ENCODE data around the gene CR1L. TPM values are rescaled to one million over a fixed set of nuclear protein-coding genes. Genes with fewer than 3 reads are reported as not detected.
A peak's percentile ranks its signal among the peaks of the same experiment; 100 is the strongest.
"Not testable (repeated sequence)": the region's sequence is repeated elsewhere in the genome, so short reads cannot be mapped to it uniquely, and the experiment has no call there.

The CR1L gene
- not detected for polyA plus RNA-seq (ENCODE audit: insufficient read length)

- DNase-seq: peak; percentile 78
Measured at GRCh38 chr1:207644852-207645634, at the start of gene CR1L. Gene CR1L, plus strand, starts transcription at chr1:207645133. Its CDS starts 101 bp downstream, at chr1:207645234.

- no peak for DNase-seq
Measured at GRCh38 chr1:207603777-207604176, 41.2 kb upstream of the CR1L start.

GRCh38 chr1:207605444-207606361 lies 39.2 kb upstream of the CR1L start:
- no peak for DNase-seq

DNA sequence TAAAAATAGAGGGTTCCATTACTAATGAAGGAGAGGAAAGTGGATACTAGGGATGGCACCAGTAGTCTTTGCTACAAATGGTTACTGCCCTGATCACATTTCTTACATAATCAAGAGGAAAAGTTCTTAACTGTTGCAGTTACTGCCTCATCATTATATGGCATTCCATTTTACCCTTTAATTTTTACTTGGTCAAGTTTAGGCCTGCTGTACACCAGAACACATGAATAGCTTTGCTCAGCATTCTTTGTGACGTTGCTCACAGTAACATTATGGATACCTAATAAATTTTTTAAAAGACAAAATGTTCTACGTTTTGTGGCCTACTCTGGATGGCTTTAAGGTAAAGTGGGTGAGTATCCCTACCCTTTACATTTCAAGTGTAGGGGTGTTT lies 38.6 kb upstream of the CR1L start:
- DNase-seq: no peak

GRCh38 chr1:207612762-207613161 lies 32.2 kb upstream of the CR1L start:
- DNase-seq: no peak

DNA sequence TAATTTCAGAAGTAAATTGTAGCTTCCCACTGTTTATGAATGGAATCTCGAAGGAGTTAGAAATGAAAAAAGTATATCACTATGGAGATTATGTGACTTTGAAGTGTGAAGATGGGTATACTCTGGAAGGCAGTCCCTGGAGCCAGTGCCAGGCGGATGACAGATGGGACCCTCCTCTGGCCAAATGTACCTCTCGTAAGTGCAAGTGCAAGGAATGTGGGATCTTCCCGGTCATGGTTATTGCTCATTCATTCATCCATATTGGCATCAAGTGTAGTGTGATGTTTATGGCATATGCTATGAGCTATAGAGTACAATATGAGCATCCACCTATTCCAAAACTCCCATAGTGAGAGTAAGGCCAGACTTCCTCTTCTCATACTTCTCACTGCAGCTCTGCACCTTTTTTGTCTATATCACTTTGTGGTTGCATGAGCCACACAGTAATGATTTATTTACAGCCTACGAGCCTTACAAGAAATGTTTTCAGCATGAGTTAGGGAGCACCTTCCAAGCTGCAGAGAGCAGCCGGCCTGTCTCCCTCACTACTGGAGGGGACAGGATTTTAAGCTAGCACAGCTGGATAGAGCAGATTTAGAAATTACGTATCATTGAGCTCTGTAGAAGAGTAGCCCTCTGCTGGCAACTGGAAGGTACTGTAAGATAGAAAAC lies 24.9 kb upstream of the CR1L start:
- peak; percentile 36 for DNase-seq

- DNase-seq: no peak
Measured at GRCh38 chr1:207620543-207620893, 24.4 kb upstream of the CR1L start.

DNA sequence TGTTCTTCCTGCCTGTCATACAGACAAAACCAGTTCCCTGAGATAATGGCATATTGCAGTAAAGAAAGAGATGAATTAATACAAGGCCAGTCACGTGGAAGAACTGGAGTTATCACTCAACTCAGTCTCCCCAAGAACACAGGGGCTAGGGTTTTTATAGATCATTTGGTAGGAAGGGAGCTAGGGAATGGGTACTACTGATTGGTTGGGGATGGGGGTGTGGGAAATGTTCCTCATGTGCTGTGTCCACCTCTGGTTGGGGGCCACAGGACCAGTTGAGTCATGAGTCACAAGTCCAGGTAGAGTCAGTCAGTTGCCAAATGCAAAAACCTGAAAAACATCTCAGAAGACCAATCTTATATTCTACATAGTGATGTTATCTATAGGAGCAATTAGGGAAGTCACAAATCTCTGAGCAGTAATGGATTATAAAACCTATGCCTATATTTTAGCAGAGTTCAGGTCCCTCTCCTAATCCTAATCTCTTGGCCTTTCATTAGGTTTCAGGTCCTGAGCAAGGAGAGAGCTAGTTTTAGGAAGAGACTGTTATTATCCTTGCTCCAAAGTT lies 19.3 kb upstream of the CR1L start:
- not testable (repeated sequence) for DNase-seq

DNA sequence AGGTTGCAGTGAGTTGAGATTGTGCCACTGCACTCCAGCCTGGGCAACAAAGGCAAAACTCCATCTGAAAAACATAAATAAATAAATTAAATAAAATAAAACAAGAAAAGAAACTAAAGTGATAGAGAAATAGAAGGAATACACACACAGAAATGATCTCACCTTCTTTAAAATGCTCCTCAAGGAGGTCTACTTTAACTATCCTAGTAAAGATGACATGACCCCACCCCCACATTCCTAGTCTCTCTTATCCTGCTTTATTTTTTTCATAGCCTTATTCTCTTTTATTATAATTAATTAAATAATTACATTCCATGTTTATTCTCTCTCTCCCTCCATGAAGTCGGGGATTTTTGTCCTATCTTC lies 18.0 kb upstream of the CR1L start:
- DNase-seq: no peak

DNA sequence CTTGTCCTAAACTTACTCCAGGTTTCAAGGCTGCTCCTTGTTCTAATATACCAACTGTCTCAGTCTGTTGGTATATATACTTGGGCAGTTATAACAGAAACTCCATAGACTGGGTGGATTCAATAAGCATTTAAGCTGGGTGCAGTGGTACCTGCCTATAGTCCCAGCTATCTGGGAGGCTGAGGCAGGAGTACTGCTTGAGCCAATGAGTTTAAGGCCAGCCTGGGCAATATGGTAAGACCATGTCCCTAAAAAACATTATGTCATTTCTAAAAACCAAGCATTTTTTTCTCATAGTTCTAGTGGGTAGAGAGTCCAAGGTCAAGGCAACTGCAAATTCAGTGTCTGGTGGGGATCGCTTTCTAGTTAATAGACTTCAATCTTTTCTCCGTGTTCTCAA lies 17.4 kb upstream of the CR1L start:
- DNase-seq: no peak

DNA sequence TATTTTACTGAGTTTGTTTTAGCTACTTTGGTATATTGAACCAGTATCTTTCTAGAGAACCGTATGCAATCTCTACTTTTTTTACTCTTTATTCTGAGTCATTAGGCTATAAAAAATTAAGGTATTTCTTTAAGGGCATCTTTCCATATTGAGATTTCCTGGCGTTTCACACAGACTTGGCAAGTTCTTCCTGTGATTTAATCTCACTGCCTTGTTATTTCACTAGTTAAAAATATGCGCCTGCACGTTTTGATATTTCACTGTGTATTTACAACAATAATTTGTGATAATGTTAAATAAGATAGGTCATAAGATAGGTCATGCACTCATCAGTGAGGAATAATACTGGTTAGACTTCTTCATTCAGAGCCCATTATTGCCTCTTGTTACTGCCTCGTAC lies 16.2 kb upstream of the CR1L start:
- no peak for DNase-seq

DNA sequence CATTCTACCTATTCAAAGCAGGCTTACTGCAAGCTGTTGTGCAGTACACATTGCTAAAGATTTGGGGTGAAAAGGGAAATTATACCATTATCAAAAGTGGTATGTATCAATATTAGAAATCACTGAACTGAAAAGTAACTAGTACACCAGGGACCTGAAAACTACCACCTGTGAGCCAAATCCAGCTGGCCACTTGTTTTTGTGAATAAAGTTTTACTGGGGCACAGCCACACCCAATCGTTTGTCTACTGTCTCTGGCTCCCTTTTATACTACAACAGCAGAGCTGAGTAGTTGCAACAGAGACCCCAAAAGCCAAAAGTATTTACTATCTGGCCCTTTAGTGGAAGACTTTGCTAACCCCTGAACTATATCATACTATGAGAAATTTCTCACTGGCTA lies 13.8 kb upstream of the CR1L start:
- no peak for DNase-seq

- no peak for DNase-seq
Measured at GRCh38 chr1:207633226-207633625, 11.7 kb upstream of the CR1L start.

DNA sequence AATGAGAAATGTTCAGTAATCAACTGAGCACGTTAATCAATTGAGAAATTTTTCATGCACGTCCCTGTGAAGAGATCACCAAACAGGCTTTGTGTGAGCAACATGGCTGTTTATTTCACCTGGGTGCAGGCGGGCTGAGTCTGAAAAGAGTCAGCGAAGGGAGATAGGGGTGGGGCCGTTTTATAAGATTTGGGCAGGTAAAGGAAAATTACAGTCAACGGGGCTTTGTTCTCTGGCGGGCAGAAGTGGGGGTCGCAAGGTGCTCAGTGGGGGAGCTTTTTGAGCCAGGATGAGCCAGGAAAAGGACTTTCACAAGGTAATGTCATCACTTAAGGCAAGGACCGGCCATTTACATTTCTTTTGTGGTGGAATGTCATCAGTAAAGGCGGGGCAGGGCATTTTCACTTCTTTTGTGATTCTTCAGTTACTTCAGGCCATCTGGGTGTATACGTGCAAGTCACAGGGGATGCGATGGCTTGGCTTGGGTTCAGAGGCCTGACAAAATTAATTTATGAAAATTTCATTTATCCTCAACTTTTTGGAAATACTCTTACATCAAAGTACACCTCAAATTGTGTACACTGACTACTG lies 11.1 kb upstream of the CR1L start:
- not testable (repeated sequence) for DNase-seq

- DNase-seq: not testable (repeated sequence)
Measured at GRCh38 chr1:207634293-207634692, 10.6 kb upstream of the CR1L start.

GRCh38 chr1:207635569-207636186 lies 9.3 kb upstream of the CR1L start:
- not testable (repeated sequence) for DNase-seq

DNA sequence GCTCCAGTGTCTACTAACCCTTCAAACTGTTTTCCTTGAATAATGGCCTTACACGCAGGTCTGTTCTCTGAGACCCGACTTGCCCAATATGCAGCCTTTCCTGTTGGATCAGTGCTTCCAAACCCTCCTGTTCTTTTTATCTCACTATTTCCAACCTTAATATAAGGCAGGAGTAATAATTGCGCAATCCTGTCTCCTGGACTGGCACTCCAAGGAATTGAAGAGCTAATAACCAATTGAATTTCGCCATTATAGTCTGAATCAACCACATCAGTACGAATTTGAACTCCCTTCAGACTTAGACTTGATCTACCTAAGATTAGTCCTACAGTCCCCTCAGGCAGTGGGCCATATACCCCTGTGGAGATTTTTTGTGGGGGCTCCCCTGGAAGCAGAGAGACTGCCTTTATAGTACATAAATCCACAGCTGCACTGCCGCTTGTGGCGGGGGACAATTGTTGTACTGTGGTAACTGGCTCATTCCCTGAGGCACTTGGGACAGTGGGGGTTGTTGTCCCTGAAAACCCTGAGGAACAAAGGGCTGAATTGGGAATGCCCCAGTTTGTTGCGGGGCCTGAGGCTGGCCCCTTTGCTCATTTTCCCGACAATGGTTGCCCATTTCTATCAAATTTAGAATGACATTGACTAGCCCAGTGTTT lies 6.3 kb upstream of the CR1L start:
- DNase-seq: not testable (repeated sequence)

DNA sequence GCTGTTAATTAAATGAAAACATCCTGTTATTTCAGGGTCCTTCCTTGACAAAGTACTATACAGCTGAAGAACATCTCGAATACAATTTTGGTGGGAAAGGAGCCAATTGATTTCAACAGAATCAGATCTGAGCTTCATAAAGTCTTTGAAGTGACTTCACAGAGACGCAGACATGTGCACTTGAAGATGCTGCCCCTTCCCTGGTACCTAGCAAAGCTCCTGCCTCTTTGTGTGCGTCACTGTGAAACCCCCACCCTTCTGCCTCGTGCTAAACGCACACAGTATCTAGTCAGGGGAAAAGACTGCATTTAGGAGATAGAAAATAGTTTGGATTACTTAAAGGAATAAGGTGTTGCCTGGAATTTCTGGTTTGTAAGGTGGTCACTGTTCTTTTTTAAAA lies 5.6 kb upstream of the CR1L start:
- DNase-seq: not testable (repeated sequence)

- DNase-seq: no peak
Measured at GRCh38 chr1:207644166-207644851, 624 bp upstream of the CR1L start.

DNA sequence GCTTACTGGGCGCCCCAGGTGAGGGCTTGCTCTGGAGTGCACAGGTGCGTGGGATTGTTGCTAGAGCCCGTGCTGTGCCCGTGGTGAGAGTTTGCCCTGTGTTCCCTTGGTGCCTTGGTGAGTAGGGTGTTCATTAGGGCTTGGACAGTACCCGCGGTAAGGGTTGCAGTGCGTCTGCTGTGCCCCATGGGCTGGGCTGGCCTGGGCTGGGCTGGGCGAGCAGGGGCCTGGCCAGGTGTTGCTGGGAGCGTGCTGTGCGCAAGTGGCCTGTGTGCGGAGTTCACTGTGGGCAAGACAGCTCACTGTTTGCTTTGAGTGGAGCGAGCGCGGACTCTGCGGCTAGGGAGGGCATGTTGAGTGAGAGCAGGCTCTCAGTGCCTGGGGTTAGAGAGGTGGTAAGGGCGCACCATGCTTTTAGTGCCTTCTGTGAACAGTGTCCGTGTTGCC lies 725 bp downstream of the CR1L start:
- no peak for DNase-seq

- no peak for DNase-seq
Measured at GRCh38 chr1:207646171-207646570, 1.2 kb downstream of the CR1L start.

Data from hindlimb muscle (tissue), 1 donor.